Fibroblast of lung (primary cell): ENCODE results near the gene ALX3. TPM values are rescaled to one million over a fixed set of nuclear protein-coding genes. Genes with fewer than 3 reads are reported as not detected.

Source experiments
- DNase-seq, 2 donors: peaks; one replicate each; pipeline versions ENCODE4 v3.0.0 to v3.0.0-alpha.2; 2010; ENCODE audit warnings: low read depth in 2 of 2
- H2AFZ ChIP-seq: 2 replicates; pipeline ENCODE4 v1.5.1; 2012; ENCODE audit warnings: low read length, control low read depth, inconsistent platforms
- H3K27ac ChIP-seq: 2 replicates; pipeline ENCODE4 v1.5.1; 2011; ENCODE audit warnings: low read length, control low read depth; ENCODE audit not compliant: insufficient read depth
- H3K27me3 ChIP-seq: 2 replicates; pipeline ENCODE4 v1.5.1; 2011; ENCODE audit warnings: mild to moderate bottlenecking, low read length; ENCODE audit not compliant: control insufficient read depth, insufficient read depth
- H3K36me3 ChIP-seq: 2 replicates; pipeline ENCODE4 v1.5.1; 2011; ENCODE audit warnings: low read length; ENCODE audit not compliant: control insufficient read depth, insufficient read depth
- H3K4me1 ChIP-seq: 2 replicates; pipeline ENCODE4 v1.5.1; 2011; ENCODE audit warnings: low read length; ENCODE audit not compliant: control insufficient read depth, insufficient read depth; ENCODE audit errors: extremely low read depth
- H3K4me2 ChIP-seq: 2 replicates; pipeline ENCODE4 v1.5.1; 2011; ENCODE audit warnings: low read length, control low read depth; ENCODE audit not compliant: insufficient read depth; ENCODE audit errors: extremely low read depth
- H3K4me3 ChIP-seq, 4 experiments: fragments of 200-600 bp in 1 of 4; sonication (generic) in 1 of 4; replicated peaks in 1 of 4; 2 replicates each; pipeline ENCODE4 v1.5.1; 2011 to 2016; ENCODE audit warnings: low read length in 4 of 4, low read depth in 3 of 4, mild to moderate bottlenecking in 3 of 4, control low read depth in 2 of 4, inconsistent platforms in 1 of 4, mixed read lengths in 1 of 4; ENCODE audit not compliant: insufficient read depth in 1 of 4; ENCODE audit errors: control extremely low read depth in 1 of 4
- H3K79me2 ChIP-seq: 2 replicates; pipeline ENCODE4 v1.5.1; 2012; ENCODE audit warnings: mild to moderate bottlenecking, low read length, inconsistent platforms; ENCODE audit not compliant: control insufficient read depth, insufficient read depth
- H3K9ac ChIP-seq: 2 replicates; pipeline ENCODE4 v1.5.1; 2011; ENCODE audit warnings: mild to moderate bottlenecking, low read length, control low read depth; ENCODE audit not compliant: insufficient read depth
- H3K9me3 ChIP-seq: 2 replicates; pipeline ENCODE4 v1.5.1; 2012; ENCODE audit warnings: low read depth, low read length; ENCODE audit not compliant: control insufficient read depth, insufficient read depth
- H4K20me1 ChIP-seq: 2 replicates; pipeline ENCODE4 v1.5.1; 2011; ENCODE audit warnings: low read length; ENCODE audit not compliant: control insufficient read depth, insufficient read depth; ENCODE audit errors: extremely low read depth
- EZH2 ChIP-seq: IDR thresholded peaks from 2 replicates; pipeline ENCODE4 v1.5.1; 2012; ENCODE audit warnings: low read length, control low read depth, mild to moderate bottlenecking; ENCODE audit errors: missing control alignments
- polyA plus RNA-seq, 2 donors: library from polyadenylated mRNA; depleted of rRNA in 1 of 2; stranded (reverse) in 1 of 2; unstranded in 1 of 2; fragments of >200 nt; gene quantifications; 2 replicates each; pipeline ENCODE4 v1.2.1, GENCODE V29; 2011 to 2012; ENCODE audit warnings: missing spikeins in 1 of 2
- total RNA-seq: library from RNA; depleted of rRNA; stranded (reverse); fragments of >200 nt; gene quantifications from 2 replicates; pipeline ENCODE4 v1.2.1, GENCODE V29; 2014
- TF ChIP-seq, protein P1 (sequence below), 2 donors: IDR thresholded peaks in 1 of 2; conservative IDR thresholded peaks in 1 of 2; 1 replicate in 1 of 2; 2 replicates in 1 of 2; pipeline ENCODE4 v1.5.1; 2011 to 2012; ENCODE audit warnings: low read length in 2 of 2, control low read depth in 1 of 2, inconsistent platforms in 1 of 2, low read depth in 1 of 2, mild to moderate bottlenecking in 1 of 2

The ALX3 gene
- total and polyA plus RNA-seq, 2 donors (not counting 1 experiment from before 2014, with no cell fraction given), result not detected

GRCh38 chr1:110049801-110050601 is 20.5 kb downstream of the ALX3 start:
- H3K27me3 ChIP-seq, result no peaks in the 10 kb centered on the region
- DNase-seq, result no peak
- peaks cover 20% of the 10 kb centered on the region for H3K4me1 ChIP-seq
- peaks cover 24% of the 10 kb centered on the region for H3K36me3 ChIP-seq
- H3K9me3 ChIP-seq, result no peaks in the 10 kb centered on the region
- H3K27ac ChIP-seq, result no peak overlapping the region
- no peak overlapping the region for H3K4me2 ChIP-seq
- no peak overlapping the region for H3K4me3 ChIP-seq
- no peak for TF ChIP-seq EZH2
- TF ChIP-seq, protein P1, sequence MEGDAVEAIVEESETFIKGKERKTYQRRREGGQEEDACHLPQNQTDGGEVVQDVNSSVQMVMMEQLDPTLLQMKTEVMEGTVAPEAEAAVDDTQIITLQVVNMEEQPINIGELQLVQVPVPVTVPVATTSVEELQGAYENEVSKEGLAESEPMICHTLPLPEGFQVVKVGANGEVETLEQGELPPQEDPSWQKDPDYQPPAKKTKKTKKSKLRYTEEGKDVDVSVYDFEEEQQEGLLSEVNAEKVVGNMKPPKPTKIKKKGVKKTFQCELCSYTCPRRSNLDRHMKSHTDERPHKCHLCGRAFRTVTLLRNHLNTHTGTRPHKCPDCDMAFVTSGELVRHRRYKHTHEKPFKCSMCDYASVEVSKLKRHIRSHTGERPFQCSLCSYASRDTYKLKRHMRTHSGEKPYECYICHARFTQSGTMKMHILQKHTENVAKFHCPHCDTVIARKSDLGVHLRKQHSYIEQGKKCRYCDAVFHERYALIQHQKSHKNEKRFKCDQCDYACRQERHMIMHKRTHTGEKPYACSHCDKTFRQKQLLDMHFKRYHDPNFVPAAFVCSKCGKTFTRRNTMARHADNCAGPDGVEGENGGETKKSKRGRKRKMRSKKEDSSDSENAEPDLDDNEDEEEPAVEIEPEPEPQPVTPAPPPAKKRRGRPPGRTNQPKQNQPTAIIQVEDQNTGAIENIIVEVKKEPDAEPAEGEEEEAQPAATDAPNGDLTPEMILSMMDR (conservative IDR thresholded peaks at IDR 0.05 in 1 of 2, IDR thresholded peaks at IDR 0.05 in 1 of 2; ENCODE audit: low read depth in 1 of 2, low read length in 2 of 2), result no peak
- H2AFZ ChIP-seq, result no peak overlapping the region
- H4K20me1 ChIP-seq, result no peaks in the 10 kb centered on the region
- no peak overlapping the region for H3K9ac ChIP-seq
- H3K79me2 ChIP-seq, result no peaks in the 10 kb centered on the region

DNA sequence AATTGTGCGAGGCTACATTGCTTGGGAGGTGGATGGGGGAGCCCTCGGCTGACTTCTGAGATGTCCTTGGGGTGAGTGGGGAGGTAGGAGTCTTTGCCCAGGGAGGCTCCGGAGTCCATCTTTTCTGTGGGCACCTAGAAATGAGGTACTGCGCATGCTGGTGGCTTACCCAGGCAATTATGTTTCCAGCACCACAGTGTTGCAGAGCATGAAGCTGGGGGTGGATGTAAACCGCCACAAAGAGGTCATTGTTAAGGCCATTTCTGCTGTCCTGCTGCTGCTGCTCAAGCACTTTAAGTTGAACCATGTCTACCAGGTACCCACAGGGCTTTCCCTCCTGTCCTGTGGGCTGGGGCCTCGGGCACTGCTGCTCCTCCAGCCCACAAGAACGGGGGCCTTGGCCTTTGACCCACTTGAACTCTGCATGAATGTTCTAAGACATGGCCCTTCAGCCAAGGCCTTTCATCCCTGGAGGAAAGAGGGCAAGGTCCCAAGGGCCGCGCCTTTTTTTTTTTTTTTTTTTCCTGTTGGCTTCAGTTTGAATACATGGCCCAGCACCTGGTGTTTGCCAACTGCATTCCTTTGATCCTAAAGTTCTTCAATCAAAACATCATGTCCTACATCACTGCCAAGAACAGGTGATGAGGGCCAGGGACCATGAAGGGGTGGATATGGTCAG is 21.4 kb downstream of the ALX3 start:
- Histone ChIP-seq H3K4me2 (no peak overlapping the region), H3K9ac (no peak overlapping the region), H3K79me2 (no peaks in the 10 kb centered on the region), H3K4me1 (peaks cover 11% of the 10 kb centered on the region), H3K4me3 (no peak overlapping the region), H3K27me3 (no peaks in the 10 kb centered on the region), H3K9me3 (no peaks in the 10 kb centered on the region), H4K20me1 (no peaks in the 10 kb centered on the region), H2AFZ (no peak overlapping the region), H3K27ac (no peak overlapping the region), H3K36me3 (peaks cover 24% of the 10 kb centered on the region)
- no peak for DNase-seq
- TF ChIP-seq, protein P1 (conservative IDR thresholded peaks at IDR 0.05 in 1 of 2, IDR thresholded peaks at IDR 0.05 in 1 of 2; ENCODE audit: low read depth in 1 of 2, low read length in 2 of 2), result no peak
- no peak for TF ChIP-seq EZH2

DNA sequence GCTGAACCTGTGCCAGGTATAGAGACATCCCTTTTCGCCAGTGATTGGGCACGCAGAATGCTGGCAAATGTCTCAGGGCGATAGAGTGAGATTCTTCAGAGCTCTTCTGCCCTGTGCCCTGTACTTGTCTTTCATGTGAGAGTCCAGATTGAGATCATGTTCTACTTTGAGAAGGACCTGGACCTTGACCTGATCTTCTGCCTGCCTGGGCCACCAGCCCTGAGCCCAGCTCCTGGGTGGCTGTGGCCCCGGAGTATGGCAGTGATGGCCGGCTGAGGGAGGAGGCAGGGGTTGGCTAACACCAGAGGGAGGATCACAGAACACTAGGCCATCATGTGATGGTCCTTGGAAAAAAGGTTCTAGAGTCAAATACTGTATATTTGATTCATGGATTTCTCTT is 22.2 kb downstream of the ALX3 start:
- H3K36me3 ChIP-seq, result peaks cover 25% of the 10 kb centered on the region
- TF ChIP-seq, protein P1 (conservative IDR thresholded peaks at IDR 0.05 in 1 of 2, IDR thresholded peaks at IDR 0.05 in 1 of 2; ENCODE audit: low read depth in 1 of 2, low read length in 2 of 2), result no peak
- no peak for TF ChIP-seq EZH2
- H4K20me1 ChIP-seq, result no peaks in the 10 kb centered on the region
- no peak overlapping the region for H3K4me2 ChIP-seq
- no peaks in the 10 kb centered on the region for H3K9me3 ChIP-seq
- H3K4me1 ChIP-seq, result peaks cover 7% of the 10 kb centered on the region
- H3K79me2 ChIP-seq, result no peaks in the 10 kb centered on the region
- no peak overlapping the region for H3K9ac ChIP-seq
- DNase-seq, result no peak
- no peak overlapping the region for H3K4me3 ChIP-seq
- H3K27ac ChIP-seq, result no peak overlapping the region
- H3K27me3 ChIP-seq, result no peaks in the 10 kb centered on the region
- no peak overlapping the region for H2AFZ ChIP-seq
